Mesenchymal stem cell (in vitro differentiated cells and primary cell): Measurements from ENCODE around the gene SLC1A2.

Experiments
- DNase-seq: peaks from one replicate; pipeline ENCODE4 v3.0.0-alpha.2; 2013
- H2AFZ ChIP-seq: one replicate; pipeline ENCODE4 v1.6.1; 2013; ENCODE audit warnings: low read depth, mild to moderate bottlenecking, control low read depth, inconsistent platforms, low read length, moderate library complexity
- H2AK5ac ChIP-seq: 2 replicates; pipeline ENCODE4 v1.6.1; 2013; ENCODE audit warnings: low read length, moderate library complexity, mild to moderate bottlenecking, inconsistent platforms; ENCODE audit not compliant: severe bottlenecking
- H2BK120ac ChIP-seq: one replicate; pipeline ENCODE4 v1.6.1; 2013; ENCODE audit warnings: low read depth, mild to moderate bottlenecking, inconsistent platforms, low read length, moderate library complexity
- H2BK12ac ChIP-seq, 2 experiments: one replicate each; pipeline ENCODE4 v1.6.1; 2013; ENCODE audit warnings: inconsistent platforms in 2 of 2, low read length in 2 of 2, mild to moderate bottlenecking in 2 of 2, moderate library complexity in 2 of 2, control low read depth in 1 of 2
- H2BK15ac ChIP-seq: one replicate; pipeline ENCODE4 v1.6.1; 2013; ENCODE audit warnings: mild to moderate bottlenecking, low read depth, inconsistent platforms; ENCODE audit not compliant: poor library complexity, severe bottlenecking
- H2BK5ac ChIP-seq: 2 replicates; pipeline ENCODE4 v1.6.1; 2013; ENCODE audit warnings: low read depth, mild to moderate bottlenecking, low read length, control low read depth, inconsistent platforms; ENCODE audit not compliant: poor library complexity, severe bottlenecking
- H3K14ac ChIP-seq, 2 experiments: one replicate each; pipeline ENCODE4 v1.6.1; 2013; ENCODE audit warnings: inconsistent platforms in 2 of 2, low read length in 2 of 2, control low read depth in 1 of 2, mild to moderate bottlenecking in 1 of 2, moderate library complexity in 1 of 2
- H3K18ac ChIP-seq, 2 experiments: one replicate each; pipeline ENCODE4 v1.6.1; 2013; ENCODE audit warnings: inconsistent platforms in 2 of 2, low read length in 2 of 2, control low read depth in 1 of 2, low read depth in 1 of 2, mild to moderate bottlenecking in 1 of 2
- H3K23ac ChIP-seq, 2 experiments: one replicate each; pipeline ENCODE4 v1.6.1; 2013; ENCODE audit warnings: inconsistent platforms in 2 of 2, low read length in 2 of 2, mild to moderate bottlenecking in 2 of 2, moderate library complexity in 2 of 2, control low read depth in 1 of 2
- H3K27ac ChIP-seq: 2 replicates; pipeline ENCODE4 v1.5.1; 2013; ENCODE audit warnings: mild to moderate bottlenecking, moderate library complexity, low read length, control low read depth, inconsistent platforms; ENCODE audit not compliant: poor library complexity, severe bottlenecking
- H3K27me3 ChIP-seq, 2 experiments: 2 replicates each; pipeline versions ENCODE4 v1.6.1 to v1.7.0; 2013; ENCODE audit warnings: low read length in 2 of 2, mild to moderate bottlenecking in 2 of 2, moderate library complexity in 2 of 2, control low read depth in 1 of 2, inconsistent platforms in 1 of 2; ENCODE audit not compliant: control insufficient read depth in 1 of 2, insufficient read depth in 1 of 2
- H3K36me3 ChIP-seq, 2 experiments: 2 replicates each; pipeline versions ENCODE4 v1.6.1 to v1.7.0; 2013; ENCODE audit warnings: low read length in 2 of 2, control low read depth in 1 of 2, inconsistent platforms in 1 of 2, low read depth in 1 of 2, mild to moderate bottlenecking in 1 of 2; ENCODE audit not compliant: insufficient read depth in 2 of 2, control insufficient read depth in 1 of 2
- H3K4ac ChIP-seq, 2 experiments: one replicate each; pipeline ENCODE4 v1.6.1; 2013; ENCODE audit warnings: inconsistent platforms in 2 of 2, low read length in 2 of 2, mild to moderate bottlenecking in 2 of 2, moderate library complexity in 2 of 2, control low read depth in 1 of 2, low read depth in 1 of 2
- H3K4me1 ChIP-seq: 2 replicates; pipeline ENCODE4 v1.6.1; 2013; ENCODE audit warnings: low read depth, low read length, control low read depth; ENCODE audit not compliant: control insufficient read depth, insufficient read depth
- H3K4me2 ChIP-seq: 2 replicates; pipeline ENCODE4 v1.6.1; 2013; ENCODE audit warnings: low read length, mild to moderate bottlenecking, inconsistent platforms; ENCODE audit not compliant: poor library complexity, severe bottlenecking
- H3K4me3 ChIP-seq, 2 experiments: 2 replicates each; pipeline versions ENCODE4 v1.5.1 to v1.7.0; 2013; ENCODE audit warnings: low read length in 2 of 2, mild to moderate bottlenecking in 2 of 2, control low read depth in 1 of 2, low read depth in 1 of 2; ENCODE audit not compliant: insufficient read depth in 1 of 2
- H3K79me1 ChIP-seq: replicated peaks from 2 replicates; pipeline ENCODE4 v1.6.1; 2013; ENCODE audit warnings: mild to moderate bottlenecking, control low read depth, low read length, inconsistent platforms; ENCODE audit not compliant: poor library complexity, severe bottlenecking
- H3K9ac ChIP-seq: 2 replicates; pipeline ENCODE4 v1.7.0; 2013; ENCODE audit warnings: mild to moderate bottlenecking, low read length, moderate library complexity
- H3K9me3 ChIP-seq: 2 replicates; pipeline ENCODE4 v1.7.0; 2013; ENCODE audit warnings: mild to moderate bottlenecking, low read length; ENCODE audit not compliant: control insufficient read depth
- H4K8ac ChIP-seq: one replicate; pipeline ENCODE4 v1.6.1; 2013; ENCODE audit warnings: inconsistent platforms, mild to moderate bottlenecking, low read length, moderate library complexity
- H4K91ac ChIP-seq: one replicate; pipeline ENCODE4 v1.6.1; 2013; ENCODE audit warnings: mild to moderate bottlenecking, low read length, inconsistent platforms
- WGBS: methylation state at CpG from one replicate; pipeline ENCODE4 v1.1.7; 2013; ENCODE audit warnings: mixed read lengths; 5-methylcytosine and 5-hydroxymethylcytosine counted together

SLC1A2 gene

DNA sequence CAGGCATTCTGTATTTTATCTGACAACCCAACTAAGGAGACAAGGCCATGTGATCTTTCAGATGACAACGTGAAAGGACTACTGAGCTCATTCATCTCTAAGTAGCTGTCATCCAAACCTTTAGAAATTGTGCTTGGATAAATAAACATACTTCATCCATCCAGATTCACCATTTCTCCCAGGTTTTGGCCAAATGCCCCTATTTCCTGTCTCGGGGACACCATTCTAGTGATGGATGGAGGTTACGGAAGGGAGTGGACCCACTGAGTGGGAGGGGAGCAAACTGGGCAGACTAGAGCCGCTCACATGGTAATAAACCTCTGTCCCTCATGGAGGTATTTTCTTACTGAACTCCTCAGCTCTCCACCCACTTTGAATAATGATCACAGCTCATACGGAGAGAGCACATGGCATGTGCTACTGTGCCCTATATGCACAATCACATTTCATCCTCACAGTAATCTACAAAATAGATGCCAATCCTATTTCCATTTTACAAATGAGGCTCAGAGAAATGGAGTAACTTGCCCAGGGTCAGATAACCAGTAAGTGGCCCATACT lies 114.4 kb downstream of the SLC1A2 start:
- 66% methylated on average over 5 of the region's 5 CpGs for WGBS
- no peak overlapping the region for H3K14ac ChIP-seq
- H3K4me1 ChIP-seq: no peaks in the 10 kb centered on the region
- H3K9me3 ChIP-seq: no peaks in the 10 kb centered on the region
- H3K27ac ChIP-seq: no peak overlapping the region
- peak overlapping the region in 1 of 2 experiments; percentile 57 for H3K4ac ChIP-seq
- peak overlapping the region; percentile 80 for H2BK15ac ChIP-seq
- H2AFZ ChIP-seq: no peak overlapping the region
- peaks cover 0 to 50% of the 10 kb centered on the region in 2 experiments for H3K36me3 ChIP-seq
- peak overlapping the region; percentile 91 for H3K9ac ChIP-seq
- no peaks in the 10 kb centered on the region for H3K79me1 ChIP-seq
- H2BK12ac ChIP-seq: peak overlapping the region in 1 of 2 experiments; percentile 39
- H4K91ac ChIP-seq: no peak overlapping the region
- no peak overlapping the region for H2BK120ac ChIP-seq
- peak overlapping the region; percentile 36 for H4K8ac ChIP-seq
- no peak overlapping the region for H2AK5ac ChIP-seq
- no peak overlapping the region for H2BK5ac ChIP-seq
- H3K18ac ChIP-seq: peak overlapping the region; percentile 65 to 81
- peak overlapping the region in 1 of 2 experiments; percentile 14 for H3K4me3 ChIP-seq
- no peak for DNase-seq
- no peak overlapping the region for H3K23ac ChIP-seq
- no peak overlapping the region for H3K4me2 ChIP-seq
- peaks cover 0 to 6% of the 10 kb centered on the region in 2 experiments for H3K27me3 ChIP-seq

DNA sequence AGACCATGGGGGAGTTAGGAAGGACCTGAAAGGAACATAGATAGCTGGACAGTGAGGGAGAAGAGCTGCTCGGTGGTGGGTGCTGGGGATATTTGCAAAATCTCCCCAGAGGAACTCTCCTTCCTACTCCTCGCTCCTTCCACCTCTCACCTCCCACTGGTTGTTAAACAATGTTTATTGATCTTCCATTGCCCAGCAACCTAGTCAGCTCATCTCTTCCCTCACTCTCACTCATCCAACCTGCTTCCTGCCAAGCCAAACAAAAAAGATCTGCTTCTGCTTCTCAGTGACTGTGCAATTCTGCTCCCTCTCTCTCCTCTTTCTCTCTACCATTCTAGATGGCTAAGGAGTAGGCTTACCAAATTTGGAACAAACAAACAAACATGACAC lies 115.0 kb downstream of the SLC1A2 start:
- Histone ChIP-seq H3K4me2 (no peak overlapping the region), H3K4me1 (no peaks in the 10 kb centered on the region), H3K23ac (no peak overlapping the region), H3K14ac (no peak overlapping the region), H3K27ac (no peak overlapping the region), H3K9me3 (no peaks in the 10 kb centered on the region), H3K27me3 (peaks cover 0 to 6% of the 10 kb centered on the region in 2 experiments), H4K8ac (no peak overlapping the region), H2BK5ac (no peak overlapping the region), H2AFZ (no peak overlapping the region), H3K9ac (peak overlapping the region; percentile 91), H4K91ac (no peak overlapping the region), H3K4me3 (no peak overlapping the region), H2BK15ac (no peak overlapping the region), H3K36me3 (peaks cover 0 to 50% of the 10 kb centered on the region in 2 experiments), H3K18ac (peak overlapping the region in 1 of 2 experiments; percentile 11), H2AK5ac (no peak overlapping the region), H2BK120ac (no peak overlapping the region), H2BK12ac (peak overlapping the region in 1 of 2 experiments; percentile 67), H3K4ac (no peak overlapping the region), H3K79me1 (no peaks in the 10 kb centered on the region)
- WGBS: 90% methylated on average over 2 of the region's 2 CpGs
- DNase-seq: peak; percentile 83

GRCh38 chr11:35303596-35304385 lies 115.6 kb downstream of the SLC1A2 start:
- no peak overlapping the region for H2BK120ac ChIP-seq
- H3K27ac ChIP-seq: no peak overlapping the region
- H3K79me1 ChIP-seq: no peaks in the 10 kb centered on the region
- H3K4me2 ChIP-seq: no peak overlapping the region
- peaks cover 0 to 6% of the 10 kb centered on the region in 2 experiments for H3K27me3 ChIP-seq
- no peak overlapping the region for H3K23ac ChIP-seq
- no peak overlapping the region for H4K91ac ChIP-seq
- H3K4ac ChIP-seq: no peak overlapping the region
- H3K4me3 ChIP-seq: no peak overlapping the region
- H3K18ac ChIP-seq: no peak overlapping the region
- H2BK12ac ChIP-seq: no peak overlapping the region
- H4K8ac ChIP-seq: no peak overlapping the region
- WGBS: 67% methylated on average over 5 of the region's 6 CpGs
- peaks cover 0 to 46% of the 10 kb centered on the region in 2 experiments for H3K36me3 ChIP-seq
- no peaks in the 10 kb centered on the region for H3K9me3 ChIP-seq
- H3K14ac ChIP-seq: no peak overlapping the region
- H3K4me1 ChIP-seq: no peaks in the 10 kb centered on the region
- H2AK5ac ChIP-seq: no peak overlapping the region
- peak overlapping the region; percentile 91 for H3K9ac ChIP-seq
- H2BK5ac ChIP-seq: no peak overlapping the region
- DNase-seq: peak; percentile 94
- H2BK15ac ChIP-seq: no peak overlapping the region
- H2AFZ ChIP-seq: no peak overlapping the region

DNA sequence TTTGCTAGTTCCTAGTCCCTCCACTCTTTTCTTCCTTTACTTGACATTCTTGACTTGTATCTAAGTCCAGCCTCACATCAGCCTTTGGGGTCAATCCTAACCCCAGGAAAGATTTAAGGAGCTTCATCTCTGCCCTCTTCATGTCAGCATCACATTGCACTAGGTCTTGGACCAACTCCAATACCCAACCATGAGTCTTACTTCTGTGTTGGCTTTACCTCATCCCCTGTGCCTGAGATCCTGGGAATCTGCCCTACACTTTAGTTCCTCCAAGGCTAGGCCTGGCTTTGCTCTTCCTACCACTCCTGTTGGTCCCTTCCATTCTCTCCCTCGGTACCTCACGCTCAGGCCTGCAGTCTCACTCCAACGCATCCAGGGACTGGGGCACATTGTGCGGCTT lies 117.0 kb downstream of the SLC1A2 start:
- no peak overlapping the region for H4K8ac ChIP-seq
- no peaks in the 10 kb centered on the region for H3K79me1 ChIP-seq
- no peak overlapping the region for H3K4me3 ChIP-seq
- no peak overlapping the region for H3K4me2 ChIP-seq
- no peak overlapping the region for H2BK120ac ChIP-seq
- H3K18ac ChIP-seq: no peak overlapping the region
- peak overlapping the region in 1 of 2 experiments; percentile 19 for H2BK12ac ChIP-seq
- no peak overlapping the region for H2AK5ac ChIP-seq
- no peak overlapping the region for H3K23ac ChIP-seq
- H3K27me3 ChIP-seq: peaks cover 0 to under 1% of the 10 kb centered on the region in 2 experiments
- H3K4ac ChIP-seq: no peak overlapping the region
- H2BK5ac ChIP-seq: no peak overlapping the region
- peaks cover 0 to 40% of the 10 kb centered on the region in 2 experiments for H3K36me3 ChIP-seq
- peak overlapping the region; percentile 7 for H4K91ac ChIP-seq
- no peak overlapping the region for H2AFZ ChIP-seq
- WGBS: 95% methylated on average over 4 of the region's 4 CpGs
- no peak for DNase-seq
- H3K9me3 ChIP-seq: no peaks in the 10 kb centered on the region
- H3K4me1 ChIP-seq: no peaks in the 10 kb centered on the region
- no peak overlapping the region for H3K27ac ChIP-seq
- no peak overlapping the region for H3K14ac ChIP-seq
- H3K9ac ChIP-seq: peak overlapping the region; percentile 91
- H2BK15ac ChIP-seq: no peak overlapping the region
